B cell (primary cell): ENCODE measurements around the gene G6PD. TPM values are rescaled to one million over a fixed set of nuclear protein-coding genes. Genes with fewer than 3 reads are reported as not detected.
"Not testable (repeated sequence)": the region's sequence is repeated elsewhere in the genome, so short reads cannot be mapped to it uniquely, and the experiment has no call there.

Experiments
- ATAC-seq: fragments of 200-7000 bp; cut with Tn5 transposase; one replicate; pipeline ENCODE4 v1.10.0; 2021; ENCODE audit warnings: low read depth, mild to moderate bottlenecking, moderate number of reproducible peaks, moderate library complexity
- CTCF ChIA-PET: fragments of 350-600 bp; sonication (Branson Sonifier 250); formaldehyde crosslinking; loops from one replicate; lab custom pipeline; 2021; ENCODE audit warnings: antibody characterized with exemption, inconsistent platforms; lab: Charles Lee
- POLR2A ChIA-PET: fragments of 350-600 bp; sonication (Branson Sonifier 250); formaldehyde crosslinking; loops from one replicate; lab custom pipeline; 2021; ENCODE audit warnings: antibody characterized with exemption; lab: Charles Lee
- DNase-seq: peaks from one replicate; pipeline ENCODE4 v3.0.0; 2013
- H2AFZ ChIP-seq: 2 replicates; pipeline ENCODE4 v1.6.1; 2012; ENCODE audit warnings: mild to moderate bottlenecking, low read depth, low read length; ENCODE audit not compliant: insufficient read depth, poor library complexity, severe bottlenecking
- H3K27ac ChIP-seq, 2 donors: 1 replicate in 1 of 2; 2 replicates in 1 of 2; pipeline ENCODE4 v1.5.1; 2012 to 2013; ENCODE audit warnings: low read length in 2 of 2, mild to moderate bottlenecking in 2 of 2, moderate library complexity in 1 of 2
- H3K27me3 ChIP-seq, 4 experiments: fragments of 200-600 bp in 1 of 4; sonication (generic) in 1 of 4; replicated peaks in 1 of 4; 1 replicate in 2 of 4; 2 replicates in 2 of 4; pipeline versions ENCODE4 v1.6.1 to v1.7.0; 2013 to 2016; ENCODE audit warnings: low read length in 3 of 4, mild to moderate bottlenecking in 2 of 4, mixed read lengths in 1 of 4, moderate library complexity in 1 of 4; ENCODE audit not compliant: insufficient read depth in 4 of 4, control insufficient read depth in 3 of 4; ENCODE audit errors: control extremely low read depth in 1 of 4
- H3K36me3 ChIP-seq, 2 experiments: replicated peaks in 1 of 2; 1 replicate in 1 of 2; 2 replicates in 1 of 2; pipeline versions ENCODE4 v1.6.1 to v1.7.1; 2013; ENCODE audit warnings: low read length in 1 of 2; ENCODE audit not compliant: insufficient read depth in 2 of 2, control insufficient read depth in 1 of 2; ENCODE audit errors: control extremely low read depth in 1 of 2, extremely low read depth in 1 of 2
- H3K4me1 ChIP-seq, 2 donors: fragments of 200-600 bp in 1 of 2; sonication (generic) in 1 of 2; 1 replicate in 1 of 2; 2 replicates in 1 of 2; pipeline versions ENCODE4 v1.5.1 to v1.6.1; 2013 to 2017; ENCODE audit warnings: low read length in 2 of 2; ENCODE audit not compliant: control insufficient read depth in 2 of 2, insufficient read depth in 2 of 2
- H3K4me2 ChIP-seq: replicated peaks from 2 replicates; pipeline ENCODE3; 2012; ENCODE audit warnings: mild to moderate bottlenecking, low read depth, low read length; ENCODE audit not compliant: poor library complexity, severe bottlenecking
- H3K4me3 ChIP-seq, 5 experiments: fragments of 200-600 bp in 1 of 5; sonication (generic) in 1 of 5; 1 replicate in 3 of 5; 2 replicates in 2 of 5; pipeline versions ENCODE4 v1.5.1 to v1.7.0; 2011 to 2016; ENCODE audit warnings: low read length in 4 of 5, mild to moderate bottlenecking in 4 of 5, low read depth in 2 of 5, control low read depth in 1 of 5, moderate library complexity in 1 of 5; ENCODE audit not compliant: insufficient read depth in 1 of 5; ENCODE audit errors: control extremely low read depth in 1 of 5, extremely low read depth in 1 of 5
- H3K79me2 ChIP-seq: fragments of 200-600 bp; sonication (generic); one replicate; pipeline ENCODE4 v1.6.0; 2016; ENCODE audit warnings: low read length; ENCODE audit not compliant: control insufficient read depth, insufficient read depth
- H3K9ac ChIP-seq: fragments of 200-600 bp; sonication (generic); 2 replicates; pipeline ENCODE4 v1.6.1; 2017; ENCODE audit warnings: mild to moderate bottlenecking, low read length, moderate library complexity
- H3K9me3 ChIP-seq, 3 donors: one replicate each; pipeline versions ENCODE4 v1.6.1 to v1.7.1; 2013; ENCODE audit warnings: low read length in 2 of 3; ENCODE audit not compliant: control insufficient read depth in 2 of 3, insufficient read depth in 1 of 3; ENCODE audit errors: control extremely low read depth in 1 of 3
- H4K20me1 ChIP-seq: 2 replicates; pipeline ENCODE4 v1.6.0; 2012; ENCODE audit warnings: mild to moderate bottlenecking, low read length; ENCODE audit not compliant: insufficient read depth, control insufficient read depth, poor library complexity, severe bottlenecking
- H3K27ac Mint-ChIP-seq: one replicate; pipeline ENCODE4 v1.8.0; 2021; ENCODE audit warnings: mixed read lengths
- H3K27me3 Mint-ChIP-seq: one replicate; pipeline ENCODE4 v1.8.0; 2021; ENCODE audit warnings: mixed read lengths
- H3K4me1 Mint-ChIP-seq: one replicate; pipeline ENCODE4 v1.8.0; 2021; ENCODE audit warnings: mixed read lengths
- H3K4me3 Mint-ChIP-seq: one replicate; pipeline ENCODE4 v1.8.0; 2021; ENCODE audit warnings: mixed read lengths
- H3K9me3 Mint-ChIP-seq: one replicate; pipeline ENCODE4 v1.8.0; 2022; ENCODE audit warnings: mixed read lengths; ENCODE audit not compliant: insufficient read depth
- WGBS: methylation state at CpG from one replicate; pipeline ENCODE4 v1.1.5; 2013; ENCODE audit warnings: missing lambda C conversion rate; ENCODE audit not compliant: insufficient coverage; 5-methylcytosine and 5-hydroxymethylcytosine counted together
- intact Hi-C: fragments of 100-400 bp; cut with micrococcal nuclease; formaldehyde crosslinking; loops from one replicate; pipeline ENCODE4 v1.10.0; 2022
- polyA plus RNA-seq: library from polyadenylated mRNA; depleted of rRNA; stranded (reverse); fragments of >200 nt; gene quantifications from 2 replicates; pipeline ENCODE4 v1.2.3, GENCODE V29; 2012
- total RNA-seq, 2 donors: library from RNA; stranded (reverse); fragments of 120-200 nt in 1 of 2; gene quantifications; 1 replicate in 1 of 2; 2 replicates in 1 of 2; pipeline versions ENCODE4 v1.2.3 to v1.2.4, GENCODE V29; 2013 to 2022

The G6PD gene
- total and polyA plus RNA-seq, 2 donors (not counting 1 experiment from before 2014, with no cell fraction given): 61.2 to 64.4 TPM

DNA sequence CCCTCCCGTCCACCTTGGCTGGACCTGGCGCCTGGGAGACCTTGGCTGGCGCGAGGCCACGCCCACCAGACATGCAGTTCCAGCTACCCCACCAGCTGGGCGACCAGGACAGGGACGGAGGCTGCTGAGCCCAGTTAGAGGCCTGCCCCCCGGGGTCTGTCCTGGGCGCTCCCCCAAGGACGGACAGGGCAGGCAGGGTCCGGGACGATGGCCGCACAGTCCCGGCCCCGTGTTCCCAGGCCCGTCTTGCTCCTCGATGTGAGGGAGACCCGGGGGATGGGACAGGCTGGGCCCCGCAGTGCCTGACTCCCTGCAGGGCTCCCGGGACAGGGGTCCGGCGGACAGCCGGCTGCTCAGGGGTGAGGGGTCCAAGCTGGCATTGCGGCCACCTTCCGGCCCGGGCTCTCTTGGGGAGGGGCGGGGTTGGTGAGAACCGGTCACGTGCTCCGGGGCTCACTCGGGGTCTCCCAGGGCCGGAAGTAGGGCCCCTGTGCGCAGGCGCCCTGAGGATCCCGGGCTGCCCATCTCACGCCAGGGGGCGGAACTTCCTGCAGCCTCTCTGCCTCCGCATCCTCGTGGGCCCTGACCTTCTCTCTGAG lies 38.0 kb upstream of the G6PD start, which contains the start of gene CTAG1A:
Gene CTAG1A (plus strand): TSS at position 549 of the 599 bp plus-strand sequence. CDS start 74 bp downstream, outside the sequence.
- H3K27ac Mint-ChIP-seq, DNase-seq, H4K20me1 ChIP-seq, H3K4me2 ChIP-seq, H3K79me2 ChIP-seq, H3K9ac ChIP-seq, POLR2A ChIA-PET, H3K27me3 ChIP-seq, H3K4me1 ChIP-seq, H3K9me3 ChIP-seq, H3K4me1 Mint-ChIP-seq, H3K9me3 Mint-ChIP-seq, H3K4me3 Mint-ChIP-seq, H3K27ac ChIP-seq, intact Hi-C loops, H2AFZ ChIP-seq, H3K27me3 Mint-ChIP-seq, CTCF ChIA-PET, ATAC-seq, H3K4me3 ChIP-seq, H3K36me3 ChIP-seq: not testable (repeated sequence)
- WGBS: no CpG with 5 or more reads among the region's 39 CpGs

DNA sequence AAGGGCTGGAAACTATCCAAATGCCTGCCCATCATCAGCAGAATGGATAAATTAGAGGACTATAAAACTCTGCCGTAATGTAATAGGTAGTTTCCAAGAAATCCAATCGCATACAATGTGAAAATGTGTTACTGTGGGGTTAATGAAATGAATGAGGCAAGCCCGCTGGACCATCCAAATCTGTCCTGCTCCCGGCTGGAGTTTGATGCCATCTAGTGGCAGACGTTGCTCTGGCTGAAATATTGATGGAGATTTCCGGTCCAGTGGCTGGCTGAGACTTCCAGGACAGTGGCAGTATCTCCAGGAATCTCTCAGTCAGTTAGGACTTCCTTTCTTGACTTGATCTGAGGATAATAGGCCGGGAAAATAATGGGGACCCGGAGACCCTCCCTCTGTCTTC lies 36.3 kb upstream of the G6PD start:
- H3K36me3 ChIP-seq, H3K4me1 ChIP-seq, intact Hi-C loops, H3K79me2 ChIP-seq, POLR2A ChIA-PET, H2AFZ ChIP-seq, H4K20me1 ChIP-seq, H3K9me3 ChIP-seq, H3K27ac Mint-ChIP-seq, H3K4me2 ChIP-seq, H3K9me3 Mint-ChIP-seq, H3K27me3 Mint-ChIP-seq, CTCF ChIA-PET, H3K27me3 ChIP-seq, H3K4me1 Mint-ChIP-seq, DNase-seq, H3K9ac ChIP-seq, H3K4me3 ChIP-seq, H3K4me3 Mint-ChIP-seq, H3K27ac ChIP-seq: not testable (repeated sequence)
- peak; percentile 28 for ATAC-seq
- WGBS: no CpG with 5 or more reads among the region's 8 CpGs

DNA sequence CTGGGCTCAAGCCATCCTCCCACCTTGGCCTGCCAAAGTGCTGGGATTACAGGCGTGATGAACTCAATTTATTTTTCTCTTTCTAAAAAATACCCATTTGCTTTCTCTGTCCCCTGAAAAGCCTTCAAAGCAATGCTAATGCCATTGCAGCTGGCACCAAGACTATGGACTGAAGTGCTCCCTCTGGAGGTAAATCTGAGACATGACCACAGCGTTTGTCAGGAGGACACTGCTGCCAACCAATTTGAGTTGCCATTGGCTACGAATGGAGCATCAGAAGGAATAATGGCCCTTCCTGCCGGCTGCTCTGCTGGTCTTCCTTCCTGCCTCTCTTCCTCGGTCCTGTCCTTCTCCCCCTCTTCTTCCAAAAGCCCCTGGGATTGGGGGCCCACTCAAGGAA lies 28.4 kb upstream of the G6PD start:
- CTCF ChIA-PET, H3K9me3 Mint-ChIP-seq, intact Hi-C loops, H3K9me3 ChIP-seq, DNase-seq, H3K4me1 ChIP-seq, H3K36me3 ChIP-seq, H3K79me2 ChIP-seq, H3K27me3 ChIP-seq, H4K20me1 ChIP-seq, POLR2A ChIA-PET, H3K27ac Mint-ChIP-seq, H3K4me2 ChIP-seq, H3K27me3 Mint-ChIP-seq, H3K4me3 Mint-ChIP-seq, H3K27ac ChIP-seq, H3K4me1 Mint-ChIP-seq, H2AFZ ChIP-seq, H3K4me3 ChIP-seq, H3K9ac ChIP-seq: not testable (repeated sequence)
- WGBS: no CpG with 5 or more reads among the region's 5 CpGs
- ATAC-seq: peak; percentile 57

- ATAC-seq: not testable (repeated sequence)
Observed at GRCh38 chrX:154573061-154573460, 26.4 kb upstream of the G6PD start.

More at GRCh38 chrX:154573061-154573460, 26.4 kb upstream of the G6PD start:
- H3K36me3 ChIP-seq, H3K4me1 Mint-ChIP-seq, H3K4me2 ChIP-seq, H3K4me1 ChIP-seq, H3K4me3 ChIP-seq, H3K27ac ChIP-seq, H3K4me3 Mint-ChIP-seq, DNase-seq, H3K9me3 ChIP-seq, H3K79me2 ChIP-seq, H3K27me3 ChIP-seq, H3K27ac Mint-ChIP-seq, H3K9me3 Mint-ChIP-seq, POLR2A ChIA-PET, H3K27me3 Mint-ChIP-seq, CTCF ChIA-PET, H2AFZ ChIP-seq, H4K20me1 ChIP-seq, intact Hi-C loops, H3K9ac ChIP-seq: not testable (repeated sequence)
- no CpG with 5 or more reads among the region's 10 CpGs for WGBS
